SHP77 (cell line): ENCODE measurements around the gene CDCA7L.
"Not testable (repeated sequence)": the region's sequence is repeated elsewhere in the genome, so short reads cannot be mapped to it uniquely, and the experiment has no call there.

Experiments used
- DNase-seq, 2 experiments: peaks; one replicate each; lab custom pipeline; 2025; lab: John Stamatoyannopoulos, UW

CDCA7L gene

GRCh38 chr7:21910253-21910652 is 35.4 kb downstream of the CDCA7L start:
- DNase-seq = no peak

- DNase-seq = no peak
Measured at GRCh38 chr7:21908746-21909145, 37.0 kb downstream of the CDCA7L start.

- DNase-seq = no peak
Measured at GRCh38 chr7:21903020-21903786, 42.5 kb downstream of the CDCA7L start.

GRCh38 chr7:21902240-21902639 is 43.5 kb downstream of the CDCA7L start:
- no peak for DNase-seq

- no peak for DNase-seq
Measured at GRCh38 chr7:21898265-21898930, 47.3 kb downstream of the CDCA7L start.

GRCh38 chr7:21893401-21893800 is 52.3 kb downstream of the CDCA7L start:
- no peak for DNase-seq

- DNase-seq = no peak
Measured at GRCh38 chr7:21891291-21891690, 54.4 kb downstream of the CDCA7L start.

- no peak for DNase-seq
Measured at GRCh38 chr7:21887779-21888178, 57.9 kb downstream of the CDCA7L start.

GRCh38 chr7:21887353-21887752 is 58.3 kb downstream of the CDCA7L start:
- no peak for DNase-seq

- DNase-seq = no peak
Measured at GRCh38 chr7:21886396-21886795, 59.3 kb downstream of the CDCA7L start.

GRCh38 chr7:21884496-21884895 is 61.2 kb downstream of the CDCA7L start:
- no peak for DNase-seq

GRCh38 chr7:21883501-21883900 is 62.2 kb downstream of the CDCA7L start:
- DNase-seq = not testable (repeated sequence)

- DNase-seq = no peak
Measured at GRCh38 chr7:21883069-21883468, 62.6 kb downstream of the CDCA7L start.

- no peak for DNase-seq
Measured at GRCh38 chr7:21869785-21870402, 75.8 kb downstream of the CDCA7L start.

GRCh38 chr7:21868576-21868850 is 77.2 kb downstream of the CDCA7L start:
- no peak for DNase-seq

GRCh38 chr7:21867816-21868575 is 77.7 kb downstream of the CDCA7L start:
- DNase-seq = no peak

GRCh38 chr7:21867226-21867625 is 78.5 kb downstream of the CDCA7L start:
- DNase-seq = no peak

- DNase-seq = no peak
Measured at GRCh38 chr7:21866731-21867130, 79.0 kb downstream of the CDCA7L start.

- not testable (repeated sequence) for DNase-seq
Measured at GRCh38 chr7:21865631-21866204, 80.0 kb downstream of the CDCA7L start.

GRCh38 chr7:21851559-21851967 is 94.1 kb downstream of the CDCA7L start:
- DNase-seq = no peak
